NCI-H1436 treated with DMSO at 0.1 percent for 48 hours (cell line): Measurements from ENCODE around the gene TSPOAP1.

Source experiments
- DNase-seq: peaks from one replicate; lab custom pipeline; 2025; lab: John Stamatoyannopoulos, UW

TSPOAP1 gene

DNA sequence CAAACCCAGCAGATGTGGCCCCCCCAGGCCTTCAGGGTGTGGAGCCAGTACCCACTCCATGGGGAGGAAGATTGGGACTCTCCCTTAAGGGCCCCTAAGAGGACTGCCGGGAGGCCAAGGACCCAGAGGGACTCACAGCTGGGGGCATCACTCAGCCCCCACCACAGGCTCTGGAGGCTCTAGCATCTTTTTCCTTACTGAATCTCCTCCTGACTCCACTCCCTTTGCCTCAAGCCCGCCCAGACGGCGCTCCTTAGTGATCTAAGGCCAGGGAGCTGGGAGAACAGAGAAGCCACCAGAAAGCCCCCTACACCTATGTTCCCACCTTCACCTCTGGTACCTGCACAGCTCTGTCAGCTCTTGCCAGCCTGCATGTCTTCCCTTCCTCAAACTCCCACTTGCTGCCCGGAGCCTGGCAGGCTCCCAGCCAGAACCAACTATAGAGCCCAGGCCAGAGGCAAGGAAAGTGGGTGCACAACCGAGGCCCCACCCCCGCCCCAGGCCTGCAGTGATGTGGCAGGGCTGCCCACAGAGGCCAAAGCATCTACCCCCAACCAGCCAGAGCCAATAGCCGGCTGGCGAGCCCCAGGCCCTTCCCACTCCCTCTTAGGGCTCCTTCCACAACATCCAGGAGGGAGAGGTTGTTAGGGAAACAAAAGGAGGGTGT is 25.5 kb downstream of the TSPOAP1 start:
- no peak for DNase-seq

DNA sequence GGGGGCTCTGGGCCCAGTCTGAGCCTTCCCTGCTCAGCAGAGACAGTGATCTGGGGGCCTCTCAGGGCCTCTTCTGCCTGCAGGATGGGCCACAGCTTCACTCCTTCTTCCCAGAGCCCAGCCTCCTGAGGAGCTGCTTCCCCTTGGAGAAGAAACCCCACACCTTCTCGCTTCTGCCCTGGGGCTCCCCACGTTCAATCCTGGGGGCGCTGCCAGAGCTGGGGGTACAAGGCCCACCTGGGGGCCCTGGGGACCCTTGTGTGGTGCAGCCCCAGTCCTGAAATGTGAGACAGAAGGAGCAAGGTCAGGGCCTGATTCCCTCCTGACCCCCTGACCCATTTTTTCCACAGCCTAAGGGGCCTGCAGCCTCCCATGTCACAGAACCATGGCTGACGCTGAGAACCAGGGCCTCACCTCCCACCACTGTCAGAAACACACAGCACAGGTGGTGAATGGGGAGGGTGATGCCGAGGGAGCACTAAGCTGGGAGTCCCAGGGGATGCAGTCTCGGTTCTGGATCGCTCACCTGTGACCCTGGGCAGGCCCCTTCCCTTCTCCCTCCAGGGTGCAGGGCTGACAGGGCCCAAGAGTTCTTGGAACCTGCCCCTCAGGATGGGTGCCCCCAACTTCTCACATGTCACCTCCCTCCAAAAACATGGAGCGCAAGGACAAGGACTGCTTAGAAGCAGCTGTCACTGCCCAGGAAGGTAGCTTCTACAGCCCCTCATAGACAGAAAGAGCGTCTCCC is 26.2 kb downstream of the TSPOAP1 start:
- no peak for DNase-seq

DNA sequence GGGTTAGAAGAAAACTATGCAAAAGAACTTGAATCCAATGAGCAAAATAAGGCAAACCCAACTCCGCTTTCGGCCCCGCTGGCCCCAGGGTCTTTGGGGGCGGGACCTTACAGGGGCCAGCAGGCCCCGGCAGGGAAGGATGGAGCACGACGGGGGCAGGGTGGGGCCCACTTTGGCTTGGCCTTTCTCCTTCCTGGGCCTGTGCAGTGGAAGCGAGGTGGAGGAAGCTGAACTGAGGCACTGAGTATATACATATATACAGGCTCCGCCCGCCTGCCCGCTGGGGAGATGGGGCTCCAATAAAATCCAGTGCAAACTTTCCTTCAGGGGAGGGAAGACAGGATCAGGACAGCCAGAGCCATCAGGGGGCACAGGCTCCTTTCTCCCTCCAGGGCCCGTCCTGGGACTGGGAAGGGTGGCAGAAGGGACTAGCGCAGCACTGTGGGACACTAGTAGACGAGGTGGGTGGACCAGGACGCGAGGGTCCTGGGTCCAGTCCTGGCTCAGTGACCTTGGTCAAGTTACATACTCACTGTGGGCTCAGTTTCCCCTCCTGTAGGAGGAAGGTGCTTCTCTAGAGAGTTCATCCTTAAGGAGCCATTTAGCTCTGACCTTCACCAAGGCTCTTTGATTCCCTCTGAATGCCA is 27.0 kb downstream of the TSPOAP1 start:
- DNase-seq: no peak

DNA sequence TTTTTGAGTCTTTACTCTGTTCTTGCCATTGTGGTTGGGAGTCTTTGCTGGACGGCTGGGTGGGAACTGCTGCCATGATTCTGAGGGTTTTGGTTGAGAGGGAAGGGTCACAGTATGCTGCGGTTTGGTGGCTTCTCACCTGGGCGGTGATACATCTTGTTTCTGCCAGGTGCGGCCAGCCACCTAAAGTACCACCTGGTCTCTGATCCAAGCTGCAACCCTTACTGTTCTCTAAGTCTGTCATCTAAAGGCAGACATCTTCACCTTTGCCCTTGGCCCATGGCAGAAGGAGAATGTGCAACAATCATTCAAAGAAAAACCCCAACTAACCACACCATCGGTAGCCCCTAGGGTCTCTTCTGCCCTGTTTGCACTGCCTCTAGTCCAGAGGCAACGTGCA is 28.3 kb downstream of the TSPOAP1 start:
- DNase-seq: no peak

DNA sequence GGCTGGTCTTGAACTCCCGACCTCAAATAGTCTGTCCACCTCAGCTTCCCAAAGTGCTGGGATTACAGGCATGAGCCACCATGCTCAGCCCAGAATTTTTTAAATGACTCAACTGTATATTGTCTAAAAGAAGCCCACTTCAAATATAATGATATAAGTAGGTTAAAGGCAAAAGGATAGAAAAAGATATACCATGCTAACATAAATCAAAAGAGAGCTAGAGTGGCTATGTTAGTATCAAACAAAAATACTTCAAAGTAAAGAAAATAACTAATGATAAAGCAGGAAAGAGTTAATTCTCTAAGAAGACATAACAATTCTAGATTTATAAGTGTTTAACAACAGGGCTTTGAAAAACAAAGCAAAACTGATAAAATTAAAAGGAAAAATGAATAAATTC is 34.6 kb downstream of the TSPOAP1 start:
- no peak for DNase-seq

DNA sequence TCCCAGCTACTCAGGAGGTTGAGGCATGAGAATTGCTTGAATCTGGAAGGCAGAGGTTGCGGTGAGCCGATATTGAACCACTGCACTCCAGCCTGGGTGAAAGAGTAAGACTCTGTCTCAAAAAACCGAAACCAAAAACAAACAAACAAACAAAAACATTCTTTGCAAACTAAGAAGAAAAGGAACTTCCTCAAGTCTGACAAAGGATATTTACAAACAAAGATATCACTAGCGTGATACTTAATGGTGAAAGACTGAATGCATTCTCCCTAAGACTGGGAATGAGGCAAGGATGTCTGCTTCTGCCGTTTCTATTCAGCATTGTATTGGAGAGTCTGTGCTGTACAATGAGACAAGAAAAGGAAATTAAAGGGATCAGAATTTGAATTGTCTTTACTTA is 37.3 kb downstream of the TSPOAP1 start:
- no peak for DNase-seq

DNA sequence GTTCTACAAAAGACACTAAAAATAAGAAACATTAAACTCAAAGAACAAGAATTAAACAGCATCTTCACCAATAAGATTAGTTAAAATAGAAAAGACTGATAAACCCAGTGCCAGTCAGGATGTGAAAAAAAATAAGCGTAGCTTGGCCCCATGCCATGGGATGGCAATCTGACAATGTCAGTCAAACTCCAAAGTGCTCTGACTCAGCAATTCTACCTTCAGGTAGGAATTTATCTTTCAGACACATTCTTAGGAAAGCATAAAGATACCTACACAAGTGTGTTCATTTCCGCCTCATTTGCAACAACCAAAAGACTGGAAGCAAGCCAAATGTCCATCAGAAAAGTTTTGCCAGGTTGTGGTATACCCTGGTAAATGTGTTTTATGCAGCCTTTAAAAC is 38.7 kb downstream of the TSPOAP1 start:
- DNase-seq: no peak

DNA sequence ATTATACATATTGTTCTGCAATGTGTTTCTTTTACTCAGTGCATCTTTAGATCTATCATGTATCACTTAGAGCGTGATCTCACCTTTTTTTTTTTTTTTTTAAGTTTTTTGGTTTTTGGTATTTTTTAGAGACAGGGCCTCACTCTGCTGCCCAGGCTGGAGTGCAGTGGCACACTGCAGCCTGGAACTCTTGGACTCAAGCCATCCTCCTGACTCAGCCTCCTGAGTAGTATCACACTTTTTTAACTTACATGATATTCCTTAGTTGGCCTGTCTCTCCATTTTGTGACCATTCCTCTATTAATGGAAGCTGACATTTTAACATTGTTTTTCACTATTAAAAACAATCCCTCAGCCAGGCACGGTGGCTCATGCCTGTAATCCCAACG is 43.2 kb downstream of the TSPOAP1 start:
- no peak for DNase-seq

DNA sequence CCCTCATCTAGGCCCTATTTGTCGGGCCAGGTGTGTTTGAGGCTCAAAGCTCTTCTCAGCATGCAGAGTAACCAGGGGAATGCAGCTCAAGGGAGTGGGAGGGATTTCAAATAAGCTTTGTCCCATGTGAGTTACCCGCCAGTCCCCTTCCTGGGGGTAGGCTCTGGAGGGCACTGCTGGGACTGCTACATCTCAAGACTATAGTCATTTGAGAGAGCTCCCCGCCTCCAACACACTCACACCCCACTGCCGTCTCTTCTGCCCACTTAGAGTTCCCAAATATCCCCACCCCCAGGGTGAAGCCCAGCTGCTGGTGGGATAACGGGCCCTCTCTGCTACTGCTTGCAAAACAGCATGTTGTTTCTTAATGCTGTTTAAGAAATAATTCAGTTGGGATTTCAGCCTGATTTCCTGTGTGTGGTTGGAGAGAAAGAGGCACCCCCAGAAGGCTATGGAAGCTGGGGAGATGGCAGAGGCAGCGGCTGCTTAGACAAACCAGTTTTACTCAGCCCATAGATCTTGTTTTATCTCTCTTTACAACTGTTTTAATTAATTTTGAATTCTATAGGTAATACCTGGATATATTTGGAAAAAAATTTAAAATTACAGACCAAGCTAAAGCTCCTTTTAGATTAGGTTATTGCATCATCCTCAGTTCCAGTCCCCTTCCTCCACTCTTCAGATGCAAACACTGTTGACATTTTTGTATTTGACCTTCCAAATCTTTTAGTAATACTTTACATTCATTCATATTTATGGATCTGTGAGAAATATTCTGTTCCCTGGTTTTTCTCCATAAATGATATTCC is 43.8 kb downstream of the TSPOAP1 start:
- no peak for DNase-seq

DNA sequence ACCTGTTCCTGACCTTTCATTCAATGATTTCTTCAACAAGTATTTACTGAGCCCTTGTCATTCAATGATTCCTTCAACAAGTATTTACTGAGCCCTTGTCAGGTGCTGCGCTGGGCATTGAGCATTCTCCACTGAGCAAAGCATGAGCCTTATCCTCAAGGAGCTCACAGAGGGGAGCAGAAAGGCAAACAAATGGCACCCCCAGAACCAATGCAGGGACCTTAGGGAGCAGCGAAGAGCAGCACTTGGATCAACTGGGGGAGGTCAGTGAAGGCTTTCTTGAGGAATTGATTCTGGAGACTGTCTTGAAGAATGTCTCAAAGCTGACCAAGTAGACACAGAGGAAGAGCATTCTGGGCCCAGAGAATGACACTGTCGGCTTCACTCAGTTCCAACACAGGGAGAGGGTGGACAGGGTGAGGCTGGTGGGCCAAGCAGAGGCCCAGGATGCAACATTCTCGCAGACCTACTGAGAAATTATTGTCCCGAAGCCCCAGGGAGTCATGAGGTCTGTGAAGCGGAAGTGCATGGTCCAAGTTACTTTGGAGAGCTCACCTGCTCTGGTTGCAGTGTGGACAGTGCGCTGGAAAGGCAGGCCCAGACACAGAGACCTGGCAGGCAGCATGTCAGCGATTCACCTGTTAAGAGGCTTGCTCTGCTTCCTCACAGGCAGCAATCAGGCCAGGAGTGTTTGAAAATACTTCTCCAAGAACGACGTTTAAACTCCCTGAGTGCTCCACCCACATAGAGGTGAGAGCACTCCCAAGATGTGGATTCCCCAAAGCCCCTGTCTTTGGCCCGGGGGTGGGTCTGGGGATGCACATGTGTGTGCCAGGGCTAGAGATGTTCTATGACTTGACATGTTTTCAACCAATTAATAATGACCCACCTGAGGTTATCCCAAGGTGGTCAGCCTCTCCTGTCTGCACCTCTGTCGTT is 44.7 kb downstream of the TSPOAP1 start:
- DNase-seq: no peak

DNA sequence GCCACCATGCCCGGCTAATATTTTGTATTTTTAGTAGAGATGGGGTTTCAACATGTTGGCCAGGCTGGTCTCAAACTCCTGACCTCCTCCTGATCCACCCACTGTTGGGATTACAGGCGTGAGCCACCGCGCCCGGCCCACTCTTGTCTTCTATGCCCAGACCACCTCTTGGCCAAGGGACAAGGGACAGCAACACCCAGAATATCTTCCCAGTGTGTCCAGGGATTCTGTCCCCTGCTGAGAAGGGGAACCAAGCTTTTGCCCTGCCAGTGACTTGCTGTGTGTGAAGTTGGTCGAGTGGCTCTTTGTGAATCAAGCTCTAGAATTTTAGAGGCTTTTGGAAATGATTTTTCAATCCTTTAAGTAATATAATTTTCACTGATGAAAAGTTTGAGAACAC is 46.2 kb downstream of the TSPOAP1 start:
- no peak for DNase-seq

DNA sequence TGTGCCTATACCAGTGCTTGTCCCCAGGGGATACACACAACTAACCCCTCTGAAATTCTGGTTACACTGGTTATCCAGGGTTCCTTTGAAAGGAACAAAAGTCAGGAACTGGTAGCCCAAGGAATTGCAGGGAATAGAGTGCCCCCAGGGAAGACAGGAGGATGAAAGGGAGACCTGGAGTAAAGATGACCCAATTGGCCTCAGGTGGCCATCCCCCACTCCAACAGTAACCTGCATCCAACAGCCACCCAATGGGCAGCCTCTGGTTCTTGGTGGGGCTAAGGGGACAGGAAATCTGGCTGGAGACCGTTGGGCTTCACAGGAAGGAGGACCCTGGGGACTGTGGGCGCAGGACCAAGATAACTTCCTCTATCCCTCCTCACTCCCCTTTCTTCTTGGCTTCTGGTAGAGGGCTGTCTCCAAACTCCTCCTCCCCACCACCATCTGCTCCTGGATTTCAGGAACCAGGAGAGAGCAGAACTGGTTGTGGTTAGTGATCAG is 47.0 kb downstream of the TSPOAP1 start:
- no peak for DNase-seq

DNA sequence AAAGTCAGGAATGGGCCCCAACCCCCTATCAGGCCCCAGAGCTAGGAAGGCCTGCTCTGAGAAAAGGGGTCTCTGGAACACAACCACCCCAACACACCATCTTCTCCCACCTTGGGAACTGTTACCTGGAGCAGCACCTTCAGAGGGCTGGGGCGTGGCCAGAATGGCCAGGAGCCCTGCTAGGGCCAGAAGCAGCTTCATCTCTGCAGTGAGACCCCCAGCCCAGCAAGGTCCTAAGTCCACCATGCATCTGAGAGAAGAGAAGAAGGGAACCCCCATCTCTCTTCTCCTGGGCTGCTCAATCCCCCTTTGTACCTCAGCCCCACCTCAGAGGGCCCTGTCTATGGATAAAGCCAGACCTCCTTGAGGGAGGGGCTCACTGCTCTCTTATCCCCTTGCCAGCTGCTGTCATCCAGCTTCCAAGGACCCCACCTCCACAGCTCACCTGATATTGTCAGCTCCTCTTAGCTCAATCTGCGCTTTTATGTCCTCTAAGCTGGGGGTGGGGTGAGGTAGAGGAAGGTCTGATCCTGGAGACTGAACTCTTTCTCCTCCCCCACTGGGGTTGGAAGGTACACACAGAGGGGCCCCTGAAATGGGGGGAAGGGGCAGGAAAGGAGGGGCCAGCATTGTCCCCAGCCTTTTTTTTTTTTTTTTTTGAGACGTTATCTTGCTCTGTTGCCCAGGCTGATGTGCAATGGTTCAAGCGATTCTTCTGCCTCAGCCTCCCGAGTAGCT is 47.9 kb downstream of the TSPOAP1 start, which contains the start of gene MPO:
Gene MPO (minus strand): TSS at position 456 of the 738 bp plus-strand sequence. CDS start 177 bp downstream, at position 279.
- no peak for DNase-seq

DNA sequence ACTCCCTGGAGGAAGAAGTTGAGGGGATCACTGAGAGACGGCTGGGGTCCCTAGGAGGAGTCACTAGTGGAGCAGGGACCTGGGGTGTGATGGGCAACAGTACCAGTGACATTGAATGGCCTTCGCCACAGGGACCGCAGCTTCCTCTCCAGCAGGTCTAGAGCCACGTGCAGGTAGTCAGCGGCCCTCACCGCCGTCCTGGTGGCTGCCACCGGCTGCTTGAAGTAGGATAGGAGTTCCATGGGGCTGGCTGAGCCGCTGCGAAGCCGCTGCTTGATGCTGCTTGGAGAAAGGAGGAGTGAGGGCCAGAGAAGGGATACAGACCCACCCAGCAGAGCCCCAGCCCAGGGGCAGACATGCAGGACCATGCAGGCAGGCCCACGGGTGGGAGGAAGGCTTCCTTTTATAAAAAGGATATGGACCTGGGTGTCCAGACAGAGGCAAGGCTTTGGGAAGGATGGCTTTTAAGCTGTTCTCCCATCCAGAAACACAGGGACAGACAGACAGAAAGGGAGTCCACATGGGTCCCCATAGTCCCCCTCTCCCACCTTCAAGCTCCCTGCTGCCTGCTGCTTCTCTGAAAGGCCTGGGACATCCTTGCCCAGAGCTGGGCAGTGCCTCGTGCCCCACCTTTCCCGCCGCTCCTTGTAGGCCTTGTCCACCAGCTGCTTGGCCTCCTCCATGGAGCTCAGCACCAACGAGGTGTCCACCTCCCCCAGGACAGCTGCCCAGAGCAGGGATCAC is 48.7 kb downstream of the TSPOAP1 start:
- no peak for DNase-seq

DNA sequence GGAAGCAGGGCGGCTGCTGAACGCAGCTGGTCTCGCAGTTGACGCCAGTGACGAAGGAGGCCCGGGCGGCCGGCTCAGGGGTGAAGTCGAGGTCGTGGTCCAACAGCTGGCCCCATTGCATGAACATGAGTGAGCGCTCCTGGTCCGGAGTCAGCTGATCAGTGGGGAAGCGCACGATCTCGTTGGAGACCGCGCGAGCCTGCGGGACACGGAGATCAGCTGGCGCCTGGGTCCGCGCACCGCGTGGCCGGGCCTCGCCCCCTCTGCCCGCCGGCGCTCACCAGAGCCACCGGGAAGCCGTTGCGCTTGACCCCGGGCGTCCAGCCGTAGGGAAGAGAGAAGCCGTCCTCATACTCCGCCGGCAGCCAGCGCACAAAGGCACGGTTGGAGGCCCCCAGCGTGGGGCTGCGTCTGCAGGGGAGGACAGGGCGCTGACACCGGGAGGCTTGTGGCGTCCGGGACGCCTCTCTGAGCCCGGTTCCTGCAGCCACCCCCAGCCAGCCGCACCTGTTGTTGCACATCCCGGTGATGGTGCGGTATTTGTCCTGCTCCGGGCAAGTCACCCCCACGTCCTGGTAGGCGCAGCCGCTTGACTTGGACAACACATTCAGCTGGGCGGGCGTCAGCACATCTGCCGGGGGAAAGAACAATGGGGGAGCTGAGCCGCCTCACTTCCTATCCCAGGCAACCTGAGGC is 49.4 kb downstream of the TSPOAP1 start:
- no peak for DNase-seq

DNA sequence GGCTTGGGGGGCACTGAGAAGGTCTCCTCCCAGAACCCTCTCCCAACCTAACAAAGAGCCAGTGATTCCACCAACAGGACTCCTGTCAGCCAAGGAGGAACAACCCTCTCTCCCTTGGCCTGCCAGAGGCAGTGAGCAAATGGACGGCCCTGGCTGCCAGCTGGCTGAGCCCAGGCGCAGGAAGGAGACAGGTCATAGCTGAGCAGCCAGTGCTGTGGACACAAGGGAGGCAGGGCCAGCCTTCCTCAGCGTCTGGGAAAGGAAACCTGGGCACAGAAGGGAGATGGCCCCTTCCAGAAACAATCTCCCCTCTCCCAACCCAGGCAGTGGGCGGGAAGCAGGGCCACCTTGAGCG is 50.0 kb downstream of the TSPOAP1 start:
- no peak for DNase-seq

DNA sequence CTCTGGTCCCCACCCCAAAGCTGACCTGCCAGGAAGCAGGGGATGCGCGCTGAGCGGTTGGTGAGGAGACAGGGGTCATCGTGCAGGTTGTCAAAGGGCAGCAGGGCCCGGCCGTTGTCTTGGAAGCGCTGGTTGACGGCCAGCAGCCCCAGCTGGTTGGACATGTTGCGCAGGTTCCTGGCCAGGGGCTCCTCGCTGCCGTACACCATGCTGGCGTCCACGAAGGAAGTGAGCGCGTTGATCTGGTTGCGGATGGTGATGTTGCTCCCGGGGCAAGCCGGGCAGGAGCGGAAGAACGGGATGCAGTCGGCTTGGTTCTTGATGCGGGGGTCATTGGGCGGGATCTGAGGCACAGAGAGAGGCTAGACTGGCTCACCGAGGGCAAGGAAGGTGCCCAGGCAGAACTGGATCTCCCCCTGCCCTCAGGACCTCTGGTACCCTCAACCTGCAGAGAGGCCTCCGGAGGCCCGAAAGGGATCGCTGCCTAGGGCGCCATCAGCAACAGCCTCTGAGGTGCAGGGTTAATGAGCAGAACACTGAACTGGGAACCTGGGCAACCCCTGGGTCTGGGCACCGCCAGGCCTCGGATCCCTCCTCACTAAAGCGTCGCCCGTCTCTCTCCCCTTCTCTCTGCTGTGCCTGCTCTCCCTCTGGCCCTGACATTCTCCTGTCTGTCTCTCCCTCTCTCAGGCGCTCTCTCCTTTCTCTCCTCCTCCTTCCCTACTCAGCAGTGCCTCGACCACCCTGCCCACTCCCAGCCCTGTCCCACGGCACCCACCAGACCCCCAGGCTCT is 50.6 kb downstream of the TSPOAP1 start:
- DNase-seq: no peak

DNA sequence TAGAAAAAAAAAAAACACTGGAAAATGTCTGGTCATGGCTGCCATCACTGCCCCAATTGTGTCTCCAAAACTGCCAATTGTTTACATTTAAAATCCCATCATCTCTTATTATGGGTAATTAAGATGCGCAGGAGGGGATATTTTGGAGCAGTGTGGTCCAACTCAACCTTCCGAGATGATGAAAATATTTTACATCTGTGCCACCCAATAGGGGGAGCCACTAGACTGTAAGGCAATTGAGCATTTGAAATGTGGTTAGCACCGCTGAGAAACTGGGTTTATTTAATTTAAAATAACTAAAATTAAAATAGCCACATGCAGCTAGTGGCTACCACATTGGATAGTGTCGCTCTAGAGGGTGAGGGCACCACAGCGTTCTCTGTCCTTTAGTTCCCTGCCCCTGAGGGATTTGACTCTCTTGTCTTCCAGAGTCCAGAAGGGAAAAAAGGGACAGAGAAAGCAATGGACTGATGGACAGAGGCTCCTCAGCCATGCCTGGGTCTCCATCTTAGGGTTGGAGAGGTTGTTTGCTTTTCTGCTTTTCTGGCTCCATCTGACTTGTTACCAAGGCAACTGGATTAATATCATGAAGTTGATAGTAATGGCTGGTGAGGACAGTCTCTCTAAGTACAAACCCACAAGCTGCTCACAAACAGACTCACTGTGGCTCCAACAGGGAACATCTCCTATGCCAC is 51.3 kb downstream of the TSPOAP1 start:
- no peak for DNase-seq
